Activated naive CD4-positive, alpha-beta T cell (primary cell): ENCODE data around the gene SORBS2.

Experiments used
- DNase-seq, 4 experiments: peaks; one replicate each; lab custom pipeline; 2025; lab: John Stamatoyannopoulos, UW

The SORBS2 gene

DNA sequence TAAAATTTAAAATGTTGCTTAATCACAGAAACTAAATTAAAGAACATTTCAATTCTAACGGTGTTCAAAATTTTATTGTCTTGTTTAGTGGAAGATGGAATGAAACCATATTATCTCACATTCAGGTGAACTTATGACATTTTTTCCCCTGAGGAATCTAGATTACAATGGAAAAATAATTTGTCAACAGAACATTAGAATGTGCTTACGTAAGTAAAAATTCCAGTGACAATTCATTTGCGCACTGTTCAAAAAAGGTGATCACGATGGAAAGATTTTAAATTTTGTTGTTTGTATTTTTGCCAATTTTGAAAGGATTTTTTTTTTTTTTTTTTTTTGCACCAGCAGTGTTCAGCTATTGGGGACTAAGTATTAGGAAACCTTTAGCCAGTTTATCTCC lies 23.3 kb upstream of the SORBS2 start:
- no peak for DNase-seq

DNA sequence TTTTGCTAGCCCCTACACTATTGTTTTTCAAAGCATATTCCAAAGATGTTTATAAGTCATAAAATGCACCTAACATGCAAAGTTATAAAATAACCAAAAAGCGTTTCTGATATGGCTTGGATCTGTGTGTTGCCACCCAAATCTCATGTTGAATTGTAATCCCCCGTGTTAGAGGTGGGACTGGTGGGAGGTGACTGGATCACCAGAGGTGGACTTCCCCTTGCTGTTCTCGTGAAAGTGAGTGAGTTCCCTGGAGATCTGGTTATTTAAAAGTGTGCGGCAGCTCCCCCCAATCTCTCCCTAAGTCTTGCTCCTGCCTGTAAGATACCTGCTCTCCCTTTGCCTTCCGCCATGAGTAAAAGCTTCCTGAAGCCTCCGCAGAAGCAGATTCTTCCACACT lies 22.8 kb upstream of the SORBS2 start:
- DNase-seq, result no peak

DNA sequence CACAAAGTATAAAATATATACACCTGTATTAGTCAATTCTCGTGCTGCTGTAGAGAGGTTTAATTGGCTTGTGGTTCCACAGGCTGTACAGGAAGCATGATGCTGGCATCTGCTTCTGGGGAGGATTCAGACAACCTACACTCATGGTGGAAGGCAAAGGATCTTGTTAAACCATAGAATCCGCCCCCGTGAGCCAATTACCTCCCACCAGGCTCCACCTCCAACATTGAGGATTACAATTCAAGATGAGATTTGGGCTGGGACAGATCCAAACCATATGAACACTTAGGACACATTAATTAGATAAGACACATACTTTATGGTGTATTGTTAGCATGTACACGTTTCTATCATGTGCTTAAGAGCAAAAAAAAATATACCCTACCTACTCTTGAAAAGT lies 22.1 kb upstream of the SORBS2 start:
- no peak for DNase-seq

DNA sequence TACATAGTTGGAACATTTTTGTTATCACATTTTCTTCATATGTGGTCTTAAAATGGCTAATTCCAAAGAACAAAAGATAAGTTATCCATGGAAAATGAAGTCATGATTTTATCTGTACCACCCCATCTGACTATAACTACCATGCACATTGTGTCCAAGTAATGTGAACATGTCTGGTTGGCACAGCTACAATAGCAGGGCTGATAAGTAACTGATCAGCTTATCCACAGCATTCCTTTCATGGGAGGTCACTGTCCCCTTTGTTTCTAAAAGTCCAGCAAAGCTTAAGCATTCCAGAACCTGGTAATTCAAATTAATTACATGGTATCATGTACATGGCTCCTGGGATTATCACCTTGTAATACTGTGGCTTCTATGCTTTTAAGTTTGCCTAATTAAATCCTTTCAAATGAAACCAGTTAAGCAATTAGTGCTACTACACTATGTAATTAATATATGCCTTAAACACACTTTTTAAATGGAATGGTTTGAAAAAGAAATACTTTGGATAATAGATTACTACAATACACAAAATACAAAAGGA lies 21.1 kb upstream of the SORBS2 start:
- DNase-seq, result no peak

DNA sequence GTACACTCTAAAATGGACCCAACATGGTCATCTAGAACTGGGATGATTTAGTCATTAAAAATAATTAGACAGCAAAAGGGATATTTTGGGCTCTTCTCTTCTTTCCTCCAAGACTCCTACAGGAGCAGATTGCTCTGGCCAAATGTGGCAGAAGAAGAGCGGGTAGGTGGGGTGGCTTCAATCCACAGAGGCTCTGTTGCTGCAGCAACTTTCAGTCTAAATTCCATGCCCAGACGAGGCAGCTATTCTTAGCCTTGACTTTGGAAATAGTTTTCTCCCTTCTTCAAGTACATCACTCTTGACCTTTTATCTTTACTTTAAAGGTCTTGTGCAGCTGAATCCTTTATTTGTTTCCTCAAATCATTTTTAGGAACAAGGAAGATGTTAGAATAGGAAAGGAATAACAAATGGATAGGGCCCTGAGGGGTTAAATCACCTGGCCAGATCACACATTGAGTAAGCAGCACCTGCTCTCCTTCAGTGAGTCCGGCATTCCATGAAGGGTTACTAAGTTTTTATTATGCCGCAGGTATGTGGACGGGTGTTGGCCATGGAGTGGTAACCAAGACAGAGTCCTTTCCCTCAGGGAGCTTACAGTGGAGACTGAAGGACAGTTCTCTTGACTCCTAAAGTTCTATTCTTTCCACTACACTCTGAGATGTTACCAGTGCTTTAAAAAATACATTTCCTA lies 19.3 kb upstream of the SORBS2 start:
- no peak for DNase-seq

DNA sequence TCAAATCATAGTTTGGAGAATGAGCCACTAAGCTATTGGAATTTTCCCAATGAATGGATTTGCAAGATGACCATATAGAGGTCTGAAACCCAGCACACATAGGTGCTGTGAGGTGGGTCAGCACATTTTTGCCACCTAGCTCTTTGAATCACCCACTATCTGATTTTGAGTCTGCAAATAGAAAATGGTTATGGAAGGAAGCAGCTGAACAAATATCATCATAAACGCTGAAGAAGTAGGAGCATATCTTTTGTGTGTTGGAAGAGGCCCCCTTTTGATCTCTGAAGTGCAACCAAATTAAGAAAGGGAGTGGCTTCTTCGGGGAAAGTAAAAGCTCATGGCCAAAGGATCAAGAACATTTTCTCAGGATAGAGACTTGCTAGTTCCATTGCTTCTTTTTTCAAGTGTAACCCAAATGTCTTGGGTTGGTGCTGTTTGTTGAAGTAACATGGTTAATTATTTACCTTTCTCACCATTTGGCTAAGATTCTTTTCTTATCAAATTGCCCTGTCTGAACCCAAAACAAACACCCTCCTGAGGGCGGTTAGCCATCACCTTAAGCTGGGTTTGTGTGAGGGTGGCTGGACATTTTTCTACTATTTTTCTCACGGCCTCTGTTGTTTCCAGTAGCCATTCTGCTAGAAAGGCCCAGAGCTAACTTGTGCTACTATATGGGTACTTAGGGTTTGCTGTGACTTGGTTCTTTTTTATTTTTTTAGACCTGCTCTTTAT lies 18.4 kb upstream of the SORBS2 start:
- DNase-seq, result no peak

DNA sequence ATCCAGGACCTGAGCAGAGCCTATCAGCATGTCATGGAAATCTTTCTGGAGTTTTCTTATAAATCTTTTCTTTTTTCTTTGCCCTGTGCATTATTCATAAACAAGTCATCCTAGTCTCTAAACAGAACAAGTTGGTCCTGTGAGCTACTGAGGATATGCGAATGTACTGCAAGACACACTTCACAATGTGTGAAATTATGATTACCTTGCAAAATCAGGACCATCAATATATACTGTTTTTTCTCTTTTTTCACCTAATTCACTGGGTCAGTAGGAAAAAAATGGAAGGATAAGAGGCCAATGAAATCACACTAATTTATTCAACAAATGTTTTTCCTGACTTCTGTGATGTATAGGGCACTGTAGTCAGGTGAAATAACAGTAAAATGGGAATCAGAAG lies 14.4 kb upstream of the SORBS2 start:
- no peak for DNase-seq

DNA sequence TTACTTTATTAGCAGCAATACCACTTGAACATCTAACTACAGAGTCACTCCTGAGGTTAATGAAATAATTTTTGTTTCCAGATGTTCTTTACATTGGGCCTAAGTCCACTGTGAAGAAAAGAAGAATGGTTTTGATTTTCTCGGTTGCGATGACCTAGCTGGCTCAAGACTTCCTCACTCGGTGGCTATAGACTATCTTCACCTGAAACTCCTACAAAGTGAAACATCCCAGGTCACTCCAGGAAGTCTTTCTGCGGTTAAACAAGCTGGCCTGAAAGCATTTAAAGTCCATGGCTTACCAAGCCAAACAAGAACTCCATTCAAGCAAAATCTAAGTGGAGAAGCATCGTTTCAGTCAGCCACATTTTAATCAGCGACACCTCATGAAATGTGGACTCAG lies 13.7 kb upstream of the SORBS2 start:
- no peak for DNase-seq

DNA sequence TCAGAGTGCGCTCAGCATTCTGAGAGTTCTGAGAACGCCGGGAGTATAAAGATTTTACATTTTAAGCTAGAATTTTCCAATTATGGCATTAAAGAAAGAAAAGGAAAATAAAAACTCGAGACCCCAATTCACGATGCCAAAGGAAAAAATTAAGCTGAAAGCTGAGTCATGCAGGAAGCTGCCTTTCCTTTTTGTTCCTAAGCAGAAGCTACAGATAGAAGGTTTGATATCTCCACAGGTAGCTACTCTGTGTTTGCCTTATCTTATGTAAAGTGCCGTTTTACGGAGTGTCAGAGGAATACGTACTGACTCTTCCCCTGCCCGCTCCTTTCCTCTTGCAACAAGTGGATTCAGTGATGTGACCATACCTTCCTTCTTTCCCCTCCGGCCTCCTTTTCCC lies 10.8 kb upstream of the SORBS2 start:
- no peak for DNase-seq

DNA sequence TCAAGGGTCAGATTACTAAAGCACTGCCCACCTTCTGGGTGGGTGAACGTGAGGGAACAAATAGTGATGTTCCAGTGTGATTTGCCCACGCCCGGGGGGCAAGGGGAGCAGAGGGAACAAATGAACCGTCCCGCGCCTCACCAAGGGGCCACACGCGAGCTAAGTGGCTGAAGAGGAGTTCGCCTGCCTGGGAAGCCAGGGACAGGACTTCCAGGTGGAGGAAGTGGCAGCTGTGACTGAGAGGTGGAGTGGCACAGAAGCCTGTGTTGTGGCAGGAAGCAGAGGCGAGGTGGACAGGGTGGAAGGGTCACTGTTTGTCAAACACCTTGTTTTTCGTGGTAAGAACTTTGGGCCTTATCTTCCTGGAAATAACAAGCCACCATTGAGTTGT lies 9.0 kb upstream of the SORBS2 start:
- DNase-seq, result no peak

DNA sequence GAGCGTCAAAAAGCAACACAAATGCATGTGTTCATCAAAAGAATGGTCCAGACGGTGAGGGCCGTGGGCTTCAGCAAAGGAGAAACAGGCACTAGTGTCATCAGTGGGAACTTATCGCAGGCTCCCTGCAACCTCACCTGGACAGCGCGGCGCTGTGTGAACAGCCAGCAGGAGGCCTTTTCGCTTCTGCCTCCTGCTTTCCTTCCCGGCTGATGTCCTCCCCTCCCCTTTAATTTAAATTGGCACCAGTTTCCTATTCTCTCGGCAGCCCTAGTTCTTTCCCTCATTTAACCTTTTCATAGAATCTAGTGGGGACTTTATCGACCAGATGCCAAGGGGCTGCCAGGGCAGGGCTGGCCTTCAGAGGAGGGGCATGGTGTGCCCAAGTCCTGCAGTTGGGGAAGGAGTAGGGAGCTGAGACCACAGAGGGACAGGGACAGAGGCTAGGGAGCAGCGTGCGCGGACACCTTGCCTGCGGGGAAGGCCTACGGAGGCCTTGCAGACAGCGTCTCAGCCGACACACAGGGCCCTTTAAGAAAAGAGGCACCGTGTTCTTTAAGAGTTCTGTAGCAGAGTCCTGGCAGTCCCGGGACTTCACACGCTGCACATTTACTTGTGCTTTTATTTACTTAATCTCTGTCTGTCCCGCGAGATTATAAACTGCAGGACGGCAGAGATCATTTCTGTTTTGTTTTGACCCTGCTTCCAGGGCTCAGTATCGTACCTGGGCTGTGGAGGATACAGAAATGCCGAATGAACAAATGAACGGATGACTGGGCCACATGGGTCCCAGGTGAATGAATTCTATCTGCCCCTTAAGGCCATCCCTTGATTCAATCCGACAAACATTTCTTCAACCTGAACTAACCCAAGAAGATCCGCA lies 8.4 kb upstream of the SORBS2 start:
- DNase-seq, result no peak

DNA sequence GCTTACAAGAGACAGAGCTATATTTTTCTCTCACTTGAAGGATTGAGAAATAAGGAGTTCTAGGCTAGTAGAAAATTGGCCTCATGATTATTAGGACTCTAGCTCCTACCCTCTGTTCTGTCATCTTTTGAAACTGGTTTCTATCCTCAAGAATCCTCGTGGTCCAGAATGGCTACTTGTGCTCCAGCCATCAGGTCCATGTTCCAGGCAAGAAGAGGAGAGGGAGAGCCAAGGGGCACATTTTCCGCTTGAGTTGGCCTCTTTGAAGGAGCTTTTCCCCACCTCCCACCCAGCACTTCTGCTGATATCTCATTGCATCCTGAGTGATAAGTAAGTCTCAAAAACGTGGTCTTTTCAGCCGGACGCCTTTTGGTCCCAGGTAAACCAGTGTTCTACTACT lies 7.2 kb upstream of the SORBS2 start:
- DNase-seq, result no peak

DNA sequence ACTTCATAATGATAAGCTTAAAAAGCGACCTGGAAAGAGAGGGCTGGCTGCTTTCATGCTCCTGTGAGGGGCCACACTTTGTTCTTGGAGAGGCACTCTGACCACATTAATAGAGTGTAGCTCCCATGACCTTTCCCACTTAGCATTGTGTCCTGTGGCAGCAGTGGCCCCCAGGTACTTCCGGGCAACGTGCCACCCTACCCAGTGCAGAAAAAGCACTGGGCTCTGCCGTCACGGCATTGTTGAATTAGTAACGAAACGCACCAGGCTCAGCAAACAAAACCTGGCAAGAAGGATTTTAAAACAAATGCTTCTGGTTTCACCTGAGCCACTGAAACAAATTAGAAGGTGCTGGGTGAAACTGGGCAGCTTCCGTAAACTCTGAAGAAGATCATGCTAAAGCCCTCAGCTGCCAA lies 5.4 kb upstream of the SORBS2 start:
- no peak for DNase-seq

DNA sequence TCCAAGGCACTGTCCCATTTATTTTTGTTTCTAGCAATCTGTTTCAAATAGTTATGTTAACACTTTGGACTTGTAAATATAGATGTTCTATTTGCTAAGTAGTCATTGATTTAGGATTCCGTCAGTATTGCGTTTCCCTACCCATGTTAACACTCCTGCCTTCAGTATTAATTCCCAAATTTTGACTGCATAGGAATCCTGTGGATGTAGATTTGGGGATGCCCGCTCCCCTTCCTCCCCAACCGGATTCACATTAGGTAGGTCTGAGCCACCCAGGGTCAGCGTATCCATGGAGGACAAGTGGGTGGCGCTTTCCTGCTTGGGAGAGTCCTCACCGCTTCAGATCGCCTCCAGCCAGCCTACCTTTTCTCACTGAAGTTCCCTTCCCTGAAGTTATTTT lies 1.1 kb upstream of the SORBS2 start:
- no peak for DNase-seq

DNA sequence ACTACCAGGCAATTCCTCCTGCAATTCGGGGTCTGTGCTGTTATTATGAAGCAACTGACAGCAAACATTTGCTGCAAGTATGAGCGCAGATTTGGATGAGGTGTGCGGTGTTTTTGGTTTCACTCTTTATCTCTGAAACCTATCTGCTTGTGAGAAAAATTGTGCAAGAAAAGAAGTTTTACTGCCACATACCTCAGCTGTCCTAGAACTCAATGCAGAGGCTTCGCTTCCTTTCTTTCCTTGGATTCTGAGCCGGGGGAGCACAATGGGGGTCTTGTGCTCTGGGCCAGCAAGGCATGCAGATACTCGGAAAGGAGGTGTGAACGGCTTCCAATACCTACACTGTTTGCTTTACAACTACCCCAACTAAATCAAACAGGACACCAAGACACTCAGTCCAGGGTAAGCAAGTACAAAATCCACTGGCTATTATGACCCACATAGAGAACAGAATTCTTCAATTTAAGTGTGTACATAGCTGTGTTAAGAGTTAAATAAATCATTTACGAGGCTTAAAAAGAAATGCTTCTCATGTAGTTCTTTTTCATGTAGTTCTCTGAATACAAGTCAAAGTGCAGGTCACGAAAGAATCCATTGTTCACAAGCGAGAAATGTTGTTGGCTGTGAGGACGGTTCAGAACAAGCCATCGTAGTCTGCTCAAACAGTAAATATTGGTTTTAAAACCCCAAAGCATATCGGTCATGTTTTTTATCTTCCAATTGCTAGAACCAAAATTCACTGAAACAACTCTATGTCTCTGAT lies 1.1 kb downstream of the SORBS2 start:
- no peak for DNase-seq

DNA sequence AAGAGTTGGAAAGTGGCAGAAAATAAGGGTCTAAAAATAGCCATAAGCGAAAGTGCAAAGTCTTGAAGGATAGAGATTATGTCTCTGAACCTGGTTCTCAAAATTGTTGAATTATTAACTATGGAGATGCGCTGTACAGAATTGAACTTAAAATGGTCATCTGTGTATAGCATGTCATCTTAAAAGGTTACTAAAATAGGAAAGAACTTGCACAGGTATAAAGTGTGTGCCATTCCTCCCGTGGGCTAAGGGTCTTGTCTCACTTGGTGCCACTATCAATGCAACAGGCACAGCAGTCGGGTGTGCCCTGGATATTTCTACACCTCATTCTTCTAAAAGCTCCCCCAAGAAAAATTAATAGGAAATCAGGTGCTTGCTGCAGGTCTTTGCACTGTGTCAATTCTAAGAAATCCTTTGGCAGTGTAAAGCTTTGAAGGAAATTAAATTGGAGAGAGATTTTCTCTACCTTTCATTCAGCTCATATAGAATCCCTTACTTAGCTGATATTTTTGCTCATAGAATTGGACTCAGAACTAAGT lies 2.4 kb downstream of the SORBS2 start:
- no peak for DNase-seq

DNA sequence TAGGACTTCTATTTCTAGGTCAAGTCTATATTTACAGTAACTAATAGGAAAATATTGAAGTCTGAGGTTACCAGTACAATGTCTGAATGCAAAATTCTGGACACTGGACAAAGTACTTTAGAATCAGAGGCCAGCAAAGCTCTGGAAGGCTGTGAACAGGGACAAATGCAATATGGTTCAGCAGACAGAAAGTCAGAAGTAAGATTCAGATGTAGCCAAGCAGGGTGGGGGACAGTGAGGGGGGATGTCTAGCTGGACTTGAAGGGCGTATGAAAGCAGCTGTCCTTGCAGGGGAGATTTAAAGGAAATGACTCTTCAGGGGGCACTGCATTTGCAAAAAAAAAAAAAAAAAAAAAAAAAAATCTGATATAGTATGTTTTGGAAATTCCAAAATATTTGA lies 2.9 kb downstream of the SORBS2 start:
- DNase-seq, result no peak

DNA sequence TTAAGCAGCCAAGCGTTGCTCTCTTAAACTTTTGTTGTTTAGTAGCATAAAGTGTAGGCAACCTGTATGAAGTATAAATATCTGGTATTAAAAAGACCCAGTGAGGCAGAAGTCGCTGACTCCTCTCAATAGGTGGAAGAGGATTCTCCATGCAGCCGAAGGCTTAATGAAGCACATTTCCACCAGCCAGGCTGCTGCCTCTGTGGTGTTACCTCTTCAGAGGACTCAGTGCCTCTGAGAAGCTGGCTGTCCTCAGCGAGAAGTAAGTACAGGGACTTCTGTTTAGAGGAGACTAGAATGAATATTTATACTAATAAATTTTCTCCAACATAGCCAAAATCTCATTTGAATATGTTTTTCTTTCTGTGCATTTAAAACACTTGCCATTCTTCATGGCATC lies 6.0 kb downstream of the SORBS2 start:
- DNase-seq, result no peak

DNA sequence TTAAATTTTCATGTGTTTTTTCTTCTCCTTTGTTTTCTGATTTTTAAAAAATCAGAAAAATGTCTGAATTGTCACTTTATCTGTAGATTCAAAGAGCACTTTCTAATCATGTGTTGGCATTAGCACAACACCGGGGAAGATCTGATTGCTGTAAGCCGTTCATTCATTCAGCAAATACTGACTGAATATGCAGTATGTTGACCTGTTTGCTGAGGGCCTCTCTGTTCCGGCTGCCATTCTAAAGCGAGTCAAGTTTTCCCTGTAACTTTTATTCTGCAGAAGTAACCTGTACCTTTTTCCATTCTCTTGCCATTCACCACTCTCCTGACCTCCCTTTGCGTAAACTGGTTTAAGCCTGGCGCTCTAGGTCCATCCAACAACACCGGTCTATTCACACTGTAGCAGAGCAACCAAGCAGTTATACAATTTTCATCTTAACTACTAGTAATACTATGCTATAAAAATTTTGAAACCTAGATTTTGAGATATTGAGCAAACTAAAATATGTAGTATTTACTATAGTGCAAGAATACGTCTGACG lies 6.7 kb downstream of the SORBS2 start:
- DNase-seq, result no peak

DNA sequence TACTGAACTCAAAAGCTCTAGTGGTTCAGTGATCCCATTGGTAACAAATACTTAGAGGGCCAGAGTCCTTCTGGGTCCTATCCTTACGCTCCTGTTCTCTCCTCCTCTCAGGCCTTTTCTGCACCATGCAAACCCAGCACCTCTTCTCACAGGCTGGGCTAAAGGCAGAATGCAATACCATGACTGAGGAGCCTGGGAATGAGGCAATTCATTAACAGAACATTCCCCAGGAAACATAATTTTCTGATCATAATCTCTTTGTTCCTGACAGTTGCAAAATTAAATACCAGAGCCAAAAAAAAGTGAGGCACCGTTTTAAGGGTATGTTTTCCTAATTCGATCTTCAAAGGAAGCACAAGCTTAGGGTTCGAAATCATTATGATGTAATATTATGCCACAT lies 9.0 kb downstream of the SORBS2 start:
- DNase-seq, result no peak

DNA sequence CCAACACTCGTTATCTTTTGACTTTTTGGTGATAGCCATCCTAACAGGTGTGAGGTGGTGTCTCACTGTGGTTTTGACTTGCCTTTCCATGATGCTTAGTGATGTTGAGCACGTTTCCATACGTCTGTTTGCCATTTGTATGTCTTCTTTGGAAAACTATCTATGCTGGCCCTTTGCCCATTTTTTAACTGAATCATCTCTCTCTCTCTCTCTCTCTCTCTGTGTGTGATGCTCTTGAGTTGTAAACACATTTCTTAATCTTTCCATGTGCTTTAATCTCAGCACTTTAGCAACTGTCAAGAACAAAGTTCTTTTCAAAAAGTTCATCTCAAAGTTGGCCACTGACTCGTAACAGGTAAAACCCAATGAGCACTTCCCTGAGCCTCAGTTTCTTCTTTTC lies 10.5 kb downstream of the SORBS2 start:
- no peak for DNase-seq
